OCI-LY7 (cell line): ENCODE results near the gene ANKS1B.

Experiments used
- EZH2phosphoT487 ChIP-seq: fragments of 200-600 bp; sonication (generic); IDR thresholded peaks from 2 replicates; pipeline ENCODE4 v1.6.1; 2018; ENCODE audit warnings: low read depth, borderline replicate concordance, mild to moderate bottlenecking, mixed run types, antibody characterized with exemption, low read length, moderate library complexity, mixed read lengths
- TF ChIP-seq, protein P1 (sequence below): fragments of 200-600 bp; sonication (generic); conservative IDR thresholded peaks from 2 replicates; pipeline ENCODE4 v1.5.1; 2014; ENCODE audit warnings: mild to moderate bottlenecking, antibody characterized with exemption, low read length, moderate library complexity, mixed read lengths

DNA sequence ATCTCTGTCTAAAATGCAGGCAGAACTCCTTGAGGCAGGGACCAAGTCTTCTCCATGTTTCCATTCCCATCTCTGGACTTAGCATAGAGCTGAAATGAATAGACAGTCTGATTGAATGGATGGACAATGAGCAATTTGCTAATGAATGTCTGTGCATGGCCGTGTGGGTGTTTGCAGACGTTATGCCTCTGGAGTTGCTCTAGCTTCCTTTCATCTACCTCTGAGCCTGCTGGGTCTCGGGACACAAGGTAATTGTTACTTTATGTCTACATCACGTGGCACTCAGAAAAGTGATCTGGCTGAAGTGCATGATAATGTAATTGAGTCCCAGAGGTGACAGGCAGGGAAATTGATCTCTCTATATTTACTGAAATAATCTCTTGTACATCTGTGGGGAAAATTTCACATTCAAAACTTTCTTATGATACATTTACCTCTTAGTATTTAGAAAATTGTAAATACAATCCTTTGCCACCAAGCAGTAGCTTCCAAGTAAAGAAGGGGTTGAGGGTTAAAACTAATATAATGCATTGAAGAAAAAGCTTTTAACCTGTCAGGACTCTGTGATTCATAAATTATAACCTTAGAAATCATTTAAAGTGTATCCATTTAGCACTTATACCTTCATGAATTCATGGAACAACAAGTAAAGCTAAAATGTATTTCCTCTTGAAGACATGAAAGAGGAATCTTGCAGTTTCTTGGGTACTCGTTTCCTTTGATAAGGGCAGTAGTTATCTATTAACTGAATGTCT, 915.6 kb downstream of the ANKS1B start:
- TF ChIP-seq, protein P1, sequence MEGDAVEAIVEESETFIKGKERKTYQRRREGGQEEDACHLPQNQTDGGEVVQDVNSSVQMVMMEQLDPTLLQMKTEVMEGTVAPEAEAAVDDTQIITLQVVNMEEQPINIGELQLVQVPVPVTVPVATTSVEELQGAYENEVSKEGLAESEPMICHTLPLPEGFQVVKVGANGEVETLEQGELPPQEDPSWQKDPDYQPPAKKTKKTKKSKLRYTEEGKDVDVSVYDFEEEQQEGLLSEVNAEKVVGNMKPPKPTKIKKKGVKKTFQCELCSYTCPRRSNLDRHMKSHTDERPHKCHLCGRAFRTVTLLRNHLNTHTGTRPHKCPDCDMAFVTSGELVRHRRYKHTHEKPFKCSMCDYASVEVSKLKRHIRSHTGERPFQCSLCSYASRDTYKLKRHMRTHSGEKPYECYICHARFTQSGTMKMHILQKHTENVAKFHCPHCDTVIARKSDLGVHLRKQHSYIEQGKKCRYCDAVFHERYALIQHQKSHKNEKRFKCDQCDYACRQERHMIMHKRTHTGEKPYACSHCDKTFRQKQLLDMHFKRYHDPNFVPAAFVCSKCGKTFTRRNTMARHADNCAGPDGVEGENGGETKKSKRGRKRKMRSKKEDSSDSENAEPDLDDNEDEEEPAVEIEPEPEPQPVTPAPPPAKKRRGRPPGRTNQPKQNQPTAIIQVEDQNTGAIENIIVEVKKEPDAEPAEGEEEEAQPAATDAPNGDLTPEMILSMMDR, result no peak
- no peak for TF ChIP-seq EZH2phosphoT487
